ENCODE data around the gene CACNA2D4. TPM values are rescaled to one million over a fixed set of nuclear protein-coding genes. Genes with fewer than 3 reads are reported as not detected.

Gene CACNA2D4
- total RNA-seq, 1 donor from 2014 or later: not detected

DNA sequence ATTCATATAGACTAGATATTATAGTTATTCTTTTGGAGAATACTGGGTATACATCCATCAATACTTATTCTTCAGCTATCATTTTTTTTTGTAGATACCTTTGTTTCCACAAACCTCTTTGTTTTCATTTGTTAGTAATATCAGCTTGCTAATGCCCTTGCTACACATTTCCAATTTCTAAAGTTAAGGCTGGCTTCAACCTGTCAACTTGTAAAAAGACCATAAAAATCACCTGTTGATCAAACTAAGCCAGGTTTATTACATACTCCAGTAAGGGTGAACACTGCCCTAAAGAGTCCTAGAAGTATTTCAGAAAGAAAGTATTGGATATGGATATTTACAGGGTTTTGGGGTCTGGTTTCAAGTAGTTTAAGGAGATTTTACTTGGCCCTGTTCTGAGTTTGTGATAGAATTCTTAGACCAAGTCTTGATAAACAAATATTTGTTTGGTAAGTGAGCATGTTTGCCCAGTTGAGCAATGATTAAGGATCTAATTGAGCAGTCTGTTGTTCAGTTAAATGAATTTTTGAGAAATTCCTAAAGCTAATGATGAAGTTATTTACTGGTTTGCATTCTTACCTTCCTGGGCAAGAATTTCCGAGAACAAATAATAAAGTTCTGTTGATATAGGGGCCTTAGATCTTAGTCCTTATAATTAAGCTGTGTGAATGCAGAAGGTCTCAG, 150.9 kb downstream of the CACNA2D4 start:
- peaks cover 4% of the 10 kb centered on the region for H3K9me3 Mint-ChIP-seq (ENCODE audit: unreplicated experiment)
- no peak overlapping the region for H3K4me3 Mint-ChIP-seq (ENCODE audit: unreplicated experiment)
- peaks cover 52% of the 10 kb centered on the region for H3K4me1 Mint-ChIP-seq (ENCODE audit: low read depth, unreplicated experiment)
- no peaks in the 10 kb centered on the region for H3K27me3 Mint-ChIP-seq (ENCODE audit: unreplicated experiment)
- H3K36me3 Mint-ChIP-seq (ENCODE audit: unreplicated experiment): no peaks in the 10 kb centered on the region
- H3K27ac Mint-ChIP-seq (ENCODE audit: unreplicated experiment): peak overlapping the region; percentile 96
- TF ChIP-seq, protein P1, sequence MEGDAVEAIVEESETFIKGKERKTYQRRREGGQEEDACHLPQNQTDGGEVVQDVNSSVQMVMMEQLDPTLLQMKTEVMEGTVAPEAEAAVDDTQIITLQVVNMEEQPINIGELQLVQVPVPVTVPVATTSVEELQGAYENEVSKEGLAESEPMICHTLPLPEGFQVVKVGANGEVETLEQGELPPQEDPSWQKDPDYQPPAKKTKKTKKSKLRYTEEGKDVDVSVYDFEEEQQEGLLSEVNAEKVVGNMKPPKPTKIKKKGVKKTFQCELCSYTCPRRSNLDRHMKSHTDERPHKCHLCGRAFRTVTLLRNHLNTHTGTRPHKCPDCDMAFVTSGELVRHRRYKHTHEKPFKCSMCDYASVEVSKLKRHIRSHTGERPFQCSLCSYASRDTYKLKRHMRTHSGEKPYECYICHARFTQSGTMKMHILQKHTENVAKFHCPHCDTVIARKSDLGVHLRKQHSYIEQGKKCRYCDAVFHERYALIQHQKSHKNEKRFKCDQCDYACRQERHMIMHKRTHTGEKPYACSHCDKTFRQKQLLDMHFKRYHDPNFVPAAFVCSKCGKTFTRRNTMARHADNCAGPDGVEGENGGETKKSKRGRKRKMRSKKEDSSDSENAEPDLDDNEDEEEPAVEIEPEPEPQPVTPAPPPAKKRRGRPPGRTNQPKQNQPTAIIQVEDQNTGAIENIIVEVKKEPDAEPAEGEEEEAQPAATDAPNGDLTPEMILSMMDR (IDR thresholded peaks at IDR 0.05; ENCODE audit: partially characterized antibody, unreplicated experiment): no peak
- DNase-seq: no peak

DNA sequence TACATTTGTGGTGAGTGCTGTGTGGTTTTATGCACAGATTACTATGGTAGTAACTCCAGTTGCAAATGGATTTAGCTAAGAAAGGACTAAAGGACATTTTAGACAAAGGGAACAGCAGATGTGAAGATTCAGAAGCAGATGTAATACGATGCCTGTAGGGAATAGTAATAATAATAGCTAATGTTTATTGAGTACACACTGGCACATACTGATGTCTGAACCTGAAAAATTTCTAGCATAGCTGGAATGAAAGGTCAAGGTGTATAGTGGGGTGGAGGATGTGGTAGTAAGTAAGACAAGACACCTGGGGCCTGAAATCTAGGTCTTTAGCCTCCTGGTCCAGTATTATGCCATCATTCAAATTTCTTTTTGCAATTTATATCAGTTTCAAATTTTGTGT, 152.3 kb downstream of the CACNA2D4 start:
- peak overlapping the region; percentile 12 for H3K4me3 Mint-ChIP-seq (ENCODE audit: unreplicated experiment)
- H3K9me3 Mint-ChIP-seq (ENCODE audit: unreplicated experiment): peaks cover 3% of the 10 kb centered on the region
- H3K27me3 Mint-ChIP-seq (ENCODE audit: unreplicated experiment): no peaks in the 10 kb centered on the region
- H3K27ac Mint-ChIP-seq (ENCODE audit: unreplicated experiment): peak overlapping the region; percentile 96
- H3K36me3 Mint-ChIP-seq (ENCODE audit: unreplicated experiment): no peaks in the 10 kb centered on the region
- TF ChIP-seq, protein P1 (IDR thresholded peaks at IDR 0.05; ENCODE audit: partially characterized antibody, unreplicated experiment): no peak
- H3K4me1 Mint-ChIP-seq (ENCODE audit: low read depth, unreplicated experiment): peaks cover 48% of the 10 kb centered on the region
- DNase-seq: no peak

DNA sequence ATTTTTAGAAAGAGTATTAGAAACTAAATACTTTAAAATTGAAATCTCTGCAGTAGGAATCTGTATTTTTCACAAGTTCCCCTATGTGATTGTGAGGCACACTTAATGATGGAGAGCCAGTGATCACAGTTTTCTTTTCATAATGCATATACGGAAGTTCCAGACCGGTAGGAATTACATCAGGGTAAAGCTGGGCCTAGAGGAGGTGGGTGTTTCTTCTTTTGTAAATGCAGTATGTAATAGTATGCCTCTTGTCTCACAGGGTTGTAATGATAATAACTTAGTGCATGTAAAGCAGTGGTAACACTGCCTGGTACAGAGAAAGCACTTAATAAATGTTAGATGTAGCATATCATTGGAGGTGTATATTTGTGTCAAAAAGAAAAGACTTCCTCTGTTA, 155.3 kb downstream of the CACNA2D4 start:
- Mint-ChIP-seq H3K9me3 (ENCODE audit: unreplicated experiment) (peaks cover 1% of the 10 kb centered on the region), H3K27me3 (ENCODE audit: unreplicated experiment) (no peaks in the 10 kb centered on the region), H3K27ac (ENCODE audit: unreplicated experiment) (no peak overlapping the region), H3K4me1 (ENCODE audit: low read depth, unreplicated experiment) (peaks cover 28% of the 10 kb centered on the region), H3K4me3 (ENCODE audit: unreplicated experiment) (no peak overlapping the region), H3K36me3 (ENCODE audit: unreplicated experiment) (no peaks in the 10 kb centered on the region)
- DNase-seq: no peak
- TF ChIP-seq, protein P1 (IDR thresholded peaks at IDR 0.05; ENCODE audit: partially characterized antibody, unreplicated experiment): no peak

DNA sequence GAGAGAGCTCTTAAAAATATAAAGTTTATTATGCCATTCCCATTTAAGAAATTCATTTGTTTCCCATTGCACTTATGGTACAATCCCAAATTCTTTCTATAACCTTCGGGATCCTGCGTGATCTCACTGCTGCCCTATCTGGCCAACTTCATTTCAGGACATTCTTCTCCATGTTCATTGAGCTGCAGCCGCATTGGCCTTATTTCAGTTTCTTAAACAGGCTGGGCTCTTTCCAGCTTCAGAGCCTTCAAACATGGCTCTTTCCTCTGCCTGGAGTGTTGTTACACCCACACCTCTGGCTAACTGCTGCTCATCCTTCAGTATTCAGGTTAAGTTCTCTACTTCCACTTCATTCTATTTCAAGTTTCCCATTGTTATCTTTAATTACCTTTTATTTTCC, 156.6 kb downstream of the CACNA2D4 start:
- Mint-ChIP-seq H3K36me3 (ENCODE audit: unreplicated experiment) (no peaks in the 10 kb centered on the region), H3K9me3 (ENCODE audit: unreplicated experiment) (peaks cover 1% of the 10 kb centered on the region), H3K27ac (ENCODE audit: unreplicated experiment) (no peak overlapping the region), H3K4me3 (ENCODE audit: unreplicated experiment) (no peak overlapping the region), H3K27me3 (ENCODE audit: unreplicated experiment) (no peaks in the 10 kb centered on the region), H3K4me1 (ENCODE audit: low read depth, unreplicated experiment) (peaks cover 22% of the 10 kb centered on the region)
- TF ChIP-seq, protein P1 (IDR thresholded peaks at IDR 0.05; ENCODE audit: partially characterized antibody, unreplicated experiment): no peak
- no peak for DNase-seq

DNA sequence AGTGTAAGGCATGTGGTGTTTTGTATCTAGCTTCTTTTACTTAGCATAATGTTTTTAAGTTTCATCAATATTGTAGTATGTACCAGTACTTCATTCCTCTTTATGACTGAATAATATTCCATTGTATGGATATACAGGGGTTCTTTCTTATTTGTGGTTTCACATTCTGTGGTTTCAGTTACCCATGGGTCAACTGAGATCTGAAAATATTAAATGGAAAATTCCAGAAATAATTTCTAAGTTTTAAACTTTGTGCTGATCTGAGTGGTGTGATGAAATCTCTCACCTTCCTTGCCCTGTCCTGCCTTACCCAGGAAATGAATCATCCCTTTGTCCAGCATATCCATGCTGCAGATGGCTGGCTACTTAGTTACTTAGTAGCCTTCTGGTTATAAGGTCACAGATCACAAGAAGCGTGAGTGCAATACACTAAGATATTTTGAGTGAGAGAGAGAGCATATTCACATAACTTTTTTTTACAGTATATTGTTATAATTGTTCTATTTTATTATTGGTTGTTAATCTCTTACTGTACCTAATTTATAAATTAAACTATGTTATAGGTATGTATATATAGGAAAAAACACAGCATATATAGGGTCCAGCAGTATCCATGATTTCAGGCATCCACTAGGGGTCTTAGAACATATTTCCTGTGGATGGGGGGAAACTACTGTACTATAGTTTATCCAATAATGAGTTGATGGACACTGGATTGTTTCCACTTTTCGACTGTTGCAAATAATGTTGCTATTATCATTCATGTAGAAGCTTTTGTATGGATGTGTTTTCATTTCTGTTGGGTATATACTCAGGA, 157.7 kb downstream of the CACNA2D4 start:
- H3K4me1 Mint-ChIP-seq (ENCODE audit: low read depth, unreplicated experiment): peaks cover 20% of the 10 kb centered on the region
- TF ChIP-seq, protein P1 (IDR thresholded peaks at IDR 0.05; ENCODE audit: partially characterized antibody, unreplicated experiment): no peak
- H3K36me3 Mint-ChIP-seq (ENCODE audit: unreplicated experiment): no peaks in the 10 kb centered on the region
- H3K27me3 Mint-ChIP-seq (ENCODE audit: unreplicated experiment): no peaks in the 10 kb centered on the region
- H3K27ac Mint-ChIP-seq (ENCODE audit: unreplicated experiment): no peak overlapping the region
- no peak for DNase-seq
- H3K9me3 Mint-ChIP-seq (ENCODE audit: unreplicated experiment): peaks cover 1% of the 10 kb centered on the region
- H3K4me3 Mint-ChIP-seq (ENCODE audit: unreplicated experiment): no peak overlapping the region
